GM21360 (cell line): Measurements from ENCODE around the gene ERP44.

Experiments used
- ATAC-seq: cut with Tn5 transposase; IDR thresholded peaks from one replicate; pipeline ENCODE4 v1.9.1; 2021; ENCODE audit warnings: mild to moderate bottlenecking, moderate library complexity; ENCODE audit not compliant: unreplicated experiment

ERP44 gene

DNA sequence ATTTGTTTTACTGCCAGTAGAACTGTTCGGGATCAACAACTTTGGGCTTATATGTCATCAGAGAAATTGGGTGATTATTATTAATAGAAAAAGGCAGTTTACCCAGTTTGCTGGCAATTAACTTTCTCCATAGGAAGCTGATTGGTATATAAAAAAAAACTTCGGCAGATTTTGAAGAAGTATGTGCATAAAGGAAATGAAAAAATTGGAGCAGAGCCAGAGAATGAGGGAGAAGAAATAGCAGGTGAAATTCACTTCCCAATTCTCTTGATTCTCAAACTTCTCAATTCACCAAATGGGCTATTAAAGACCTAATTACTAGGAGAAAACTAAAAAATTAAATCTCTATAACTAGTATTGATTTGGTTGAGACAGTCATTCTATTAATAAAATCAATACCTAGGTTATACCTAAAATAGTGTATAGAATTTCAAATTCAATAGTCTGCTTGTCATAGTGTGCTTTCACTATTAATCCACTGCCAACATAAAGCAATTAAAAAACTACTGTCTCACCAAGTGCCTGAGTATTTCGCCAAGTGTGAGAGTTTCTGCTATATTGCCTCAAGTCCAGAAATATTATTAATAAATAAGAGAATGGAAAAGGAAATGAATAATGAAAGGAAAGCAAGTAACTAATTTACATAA, 144.8 kb downstream of the ERP44 start:
- ATAC-seq = no peak

DNA sequence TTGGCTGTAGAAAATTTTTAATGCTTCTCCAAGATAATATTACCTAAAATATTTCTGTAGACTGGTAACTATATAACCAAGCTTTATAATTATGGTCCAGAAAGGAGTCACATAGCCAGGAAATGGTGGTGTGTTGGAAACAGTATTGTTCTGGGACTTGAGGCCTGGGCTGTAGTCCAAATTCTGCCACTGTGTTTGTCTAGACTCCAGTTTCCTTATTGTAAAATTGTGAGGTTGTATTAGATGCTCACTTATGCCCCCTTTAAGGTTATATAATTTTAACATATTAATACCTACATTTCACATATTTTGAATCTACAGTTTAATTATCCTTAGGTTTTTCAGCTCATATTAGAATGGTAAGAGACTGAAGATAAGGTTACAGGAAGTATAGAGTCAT, 149.9 kb downstream of the ERP44 start:
- ATAC-seq = no peak

DNA sequence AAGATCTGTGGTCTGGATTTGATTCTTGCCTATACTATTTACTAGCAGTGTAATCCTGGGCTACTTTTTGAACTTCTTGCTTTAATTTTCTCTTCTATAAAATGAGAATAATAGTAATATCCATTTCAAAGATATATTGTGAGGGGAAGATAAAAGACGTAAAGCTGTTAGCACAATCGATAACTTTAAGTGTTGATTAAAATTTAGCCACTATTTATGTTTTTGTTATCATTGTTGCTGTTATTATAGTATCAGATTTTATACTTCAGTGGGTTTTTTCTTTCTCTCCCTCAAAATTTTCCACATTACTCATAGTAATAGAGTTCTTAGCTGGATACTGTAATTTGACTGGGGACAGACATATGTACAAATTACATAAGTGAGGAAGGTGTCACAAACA, 150.3 kb downstream of the ERP44 start:
- ATAC-seq = no peak

DNA sequence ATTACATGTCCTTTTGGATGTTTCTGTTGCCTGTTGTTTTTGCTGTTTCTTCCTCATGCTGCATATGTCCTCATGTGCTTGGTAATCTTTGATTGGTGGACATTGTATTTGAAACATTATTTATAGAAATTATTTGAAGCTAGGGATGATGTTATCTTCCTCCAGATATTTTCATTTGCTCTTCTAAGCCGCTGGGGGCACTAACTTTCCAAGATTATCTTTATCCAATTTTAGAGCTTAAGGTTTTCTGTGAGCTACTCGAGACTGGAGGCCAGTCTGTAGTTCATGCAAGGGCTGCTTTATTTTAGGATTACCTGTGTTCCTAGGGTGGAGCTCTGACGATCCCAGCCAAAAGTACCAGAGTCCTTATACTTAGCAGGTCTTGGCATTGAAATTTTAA, 151.4 kb downstream of the ERP44 start:
- ATAC-seq = no peak

- ATAC-seq = no peak
These were observed 161.7 kb downstream of the ERP44 start for GRCh38 chr9:99936947-99937587.

GRCh38 chr9:99931155-99931840, 167.5 kb downstream of the ERP44 start:
- no peak for ATAC-seq

DNA sequence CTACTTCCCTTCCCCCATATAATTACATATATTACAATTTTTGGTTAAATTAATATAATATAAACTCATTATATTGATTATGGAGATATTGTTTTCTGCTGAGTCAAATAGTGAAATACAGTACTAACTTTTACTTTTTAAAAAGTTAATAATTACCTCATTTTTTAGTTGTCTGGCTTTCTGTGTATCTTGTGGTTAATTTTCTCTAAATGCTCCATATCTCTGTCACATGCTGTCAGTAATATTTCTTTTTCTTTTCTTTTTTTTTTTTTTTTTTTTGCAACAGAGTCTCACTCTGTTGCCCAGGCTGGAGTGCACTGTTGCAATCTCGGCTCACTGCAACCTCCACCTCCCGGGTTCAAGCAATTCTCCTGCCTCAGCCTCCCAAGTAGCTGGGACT, 169.1 kb downstream of the ERP44 start:
- ATAC-seq = no peak
